Parathyroid adenoma (tissue), 2 donors: ENCODE measurements around the gene SAXO1.

Experiments
- H2AFZ ChIP-seq: fragments of 300-600 bp; sonication (generic); one replicate; pipeline ENCODE4 v1.7.0; 2017; ENCODE audit warnings: antibody characterized with exemption, mild to moderate bottlenecking
- H3K27ac ChIP-seq: fragments of 300-600 bp; sonication (generic); one replicate; pipeline ENCODE4 v1.7.0; 2017
- H3K27me3 ChIP-seq: fragments of 300-600 bp; sonication (generic); one replicate; pipeline ENCODE4 v1.7.0; 2017; ENCODE audit warnings: low read length; ENCODE audit not compliant: control insufficient read depth, insufficient read depth
- H3K36me3 ChIP-seq: fragments of 300-600 bp; sonication (generic); one replicate; pipeline ENCODE4 v1.7.0; 2017; ENCODE audit warnings: low read length; ENCODE audit not compliant: control insufficient read depth, insufficient read depth
- H3K4me1 ChIP-seq: fragments of 300-600 bp; sonication (generic); one replicate; pipeline ENCODE4 v1.7.0; 2017; ENCODE audit warnings: control low read depth
- H3K4me2 ChIP-seq: fragments of 300-600 bp; sonication (generic); one replicate; pipeline ENCODE4 v1.7.0; 2017; ENCODE audit warnings: low read length
- H3K4me3 ChIP-seq: fragments of 300-600 bp; sonication (generic); one replicate; pipeline ENCODE4 v1.7.0; 2017; ENCODE audit warnings: low read depth, low read length
- H3K79me2 ChIP-seq: fragments of 300-600 bp; sonication (generic); one replicate; pipeline ENCODE4 v1.7.0; 2017; ENCODE audit warnings: control low read depth
- H3K9ac ChIP-seq: fragments of 300-600 bp; sonication (generic); one replicate; pipeline ENCODE4 v1.7.0; 2017; ENCODE audit warnings: mild to moderate bottlenecking
- H3K9me3 ChIP-seq: fragments of 300-600 bp; sonication (generic); one replicate; pipeline ENCODE4 v1.7.0; 2017; ENCODE audit warnings: low read length; ENCODE audit not compliant: control insufficient read depth
- CTCF ChIP-seq: fragments of 300-600 bp; sonication (generic); IDR thresholded peaks from one replicate; pipeline ENCODE4 v1.7.0; 2017; ENCODE audit warnings: antibody characterized with exemption, mild to moderate bottlenecking
- donor health status: primary hyperparathyroidism.

The SAXO1 gene

GRCh38 chr9:18896531-18897179, 136.4 kb downstream of the SAXO1 start:
- Histone ChIP-seq H3K4me2 (no peak overlapping the region), H3K4me3 (no peak overlapping the region), H3K79me2 (no peaks in the 10 kb centered on the region), H3K9ac (no peak overlapping the region), H2AFZ (no peak overlapping the region), H3K36me3 (no peaks in the 10 kb centered on the region), H3K4me1 (no peaks in the 10 kb centered on the region), H3K27me3 (no peaks in the 10 kb centered on the region), H3K9me3 (no peaks in the 10 kb centered on the region), H3K27ac (no peak overlapping the region)
- TF ChIP-seq CTCF = no peak

- Histone ChIP-seq H3K4me1 (no peaks in the 10 kb centered on the region), H3K9me3 (no peaks in the 10 kb centered on the region), H3K36me3 (no peaks in the 10 kb centered on the region), H2AFZ (no peak overlapping the region), H3K27me3 (no peaks in the 10 kb centered on the region), H3K9ac (no peak overlapping the region), H3K79me2 (no peaks in the 10 kb centered on the region), H3K4me2 (no peak overlapping the region), H3K27ac (no peak overlapping the region), H3K4me3 (no peak overlapping the region)
- no peak for TF ChIP-seq CTCF
These were observed 137.0 kb downstream of the SAXO1 start for GRCh38 chr9:18896004-18896403.

GRCh38 chr9:18893491-18893890, 139.5 kb downstream of the SAXO1 start:
- Histone ChIP-seq H3K4me1 (no peaks in the 10 kb centered on the region), H3K4me3 (no peak overlapping the region)

GRCh38 chr9:18893046-18893445, 140.0 kb downstream of the SAXO1 start:
- TF ChIP-seq CTCF = no peak
- no peaks in the 10 kb centered on the region for H3K36me3 ChIP-seq

More at GRCh38 chr9:18893491-18893890, 139.5 kb downstream of the SAXO1 start:
- Histone ChIP-seq H3K27ac (no peak overlapping the region), H3K4me2 (no peak overlapping the region), H3K9me3 (no peaks in the 10 kb centered on the region), H3K36me3 (no peaks in the 10 kb centered on the region), H3K27me3 (no peaks in the 10 kb centered on the region), H3K9ac (no peak overlapping the region), H3K79me2 (no peaks in the 10 kb centered on the region), H2AFZ (no peak overlapping the region)
- no peak for TF ChIP-seq CTCF

More at GRCh38 chr9:18893046-18893445, 140.0 kb downstream of the SAXO1 start:
- no peak overlapping the region for H3K4me3 ChIP-seq
- H3K27me3 ChIP-seq = no peaks in the 10 kb centered on the region
- H3K4me2 ChIP-seq = no peak overlapping the region
- H3K4me1 ChIP-seq = no peaks in the 10 kb centered on the region
- no peaks in the 10 kb centered on the region for H3K9me3 ChIP-seq
- no peak overlapping the region for H2AFZ ChIP-seq
- no peak overlapping the region for H3K27ac ChIP-seq
- no peak overlapping the region for H3K9ac ChIP-seq
- no peaks in the 10 kb centered on the region for H3K79me2 ChIP-seq
